Keratinocyte (primary cell): ENCODE results near the gene HLA-DRB1. TPM values are rescaled to one million over a fixed set of nuclear protein-coding genes. Genes with fewer than 3 reads are reported as not detected.
"Not testable (repeated sequence)": the region's sequence is repeated elsewhere in the genome, so short reads cannot be mapped to it uniquely, and the experiment has no call there.

Experiments
- DNase-seq: peaks from one replicate; pipeline ENCODE4 v3.0.0-alpha.2; 2011; ENCODE audit warnings: low read depth, missing footprints, low spot score
- FAIRE-seq: peaks from 2 replicates; lab custom pipeline; 2011; peaks lifted over from hg19 to GRCh38; lab: Jason Lieb, UNC
- H2AFZ ChIP-seq: 2 replicates; pipeline ENCODE4 v1.6.0; 2012; ENCODE audit warnings: low read length, control low read depth, inconsistent platforms; ENCODE audit not compliant: control insufficient read depth
- H3K27ac ChIP-seq: 2 replicates; pipeline ENCODE4 v1.5.1; 2011; ENCODE audit warnings: low read length; ENCODE audit not compliant: control insufficient read depth, insufficient read depth
- H3K27me3 ChIP-seq: 3 replicates; pipeline ENCODE4 v1.6.0; 2011; ENCODE audit warnings: low read length; ENCODE audit not compliant: control insufficient read depth, insufficient read depth; ENCODE audit errors: extremely low read depth
- H3K36me3 ChIP-seq, 2 experiments: 2 replicates in 1 of 2; 3 replicates in 1 of 2; pipeline ENCODE4 v1.5.1; 2011; ENCODE audit warnings: low read length in 2 of 2, mild to moderate bottlenecking in 1 of 2; ENCODE audit not compliant: control insufficient read depth in 2 of 2, insufficient read depth in 2 of 2; ENCODE audit errors: extremely low read depth in 1 of 2
- H3K4me1 ChIP-seq: 3 replicates; pipeline ENCODE4 v1.5.1; 2011; ENCODE audit warnings: low read length; ENCODE audit not compliant: control insufficient read depth, insufficient read depth; ENCODE audit errors: extremely low read depth
- H3K4me2 ChIP-seq: 3 replicates; pipeline ENCODE4 v1.6.0; 2011; ENCODE audit warnings: low read depth, low read length; ENCODE audit not compliant: control insufficient read depth, insufficient read depth; ENCODE audit errors: extremely low read depth
- H3K4me3 ChIP-seq, 3 experiments: fragments of 200-600 bp in 1 of 3; sonication (generic) in 1 of 3; 2 replicates in 2 of 3; 3 replicates in 1 of 3; pipeline ENCODE4 v1.5.1; 2011 to 2016; ENCODE audit warnings: low read length in 3 of 3, mild to moderate bottlenecking in 3 of 3, control low read depth in 2 of 3, inconsistent platforms in 1 of 3, low read depth in 1 of 3, mixed read lengths in 1 of 3, mixed run types in 1 of 3, moderate library complexity in 1 of 3; ENCODE audit not compliant: control insufficient read depth in 2 of 3, insufficient read depth in 2 of 3; ENCODE audit errors: extremely low read depth in 1 of 3
- H3K79me2 ChIP-seq: 2 replicates; pipeline ENCODE4 v1.6.0; 2012; ENCODE audit warnings: low read length; ENCODE audit not compliant: control insufficient read depth, insufficient read depth
- H3K9ac ChIP-seq: 3 replicates; pipeline ENCODE4 v1.6.0; 2011; ENCODE audit warnings: low read length; ENCODE audit not compliant: control insufficient read depth, insufficient read depth; ENCODE audit errors: extremely low read depth
- H3K9me1 ChIP-seq: 3 replicates; pipeline ENCODE4 v1.6.0; 2011; ENCODE audit warnings: low read length; ENCODE audit not compliant: control insufficient read depth, insufficient read depth; ENCODE audit errors: extremely low read depth
- H3K9me3 ChIP-seq: 2 replicates; pipeline ENCODE4 v1.5.1; 2012; ENCODE audit warnings: low read depth, low read length; ENCODE audit not compliant: control insufficient read depth
- H4K20me1 ChIP-seq: 3 replicates; pipeline ENCODE4 v1.6.0; 2011; ENCODE audit warnings: low read length; ENCODE audit not compliant: control insufficient read depth, insufficient read depth; ENCODE audit errors: extremely low read depth
- EZH2 ChIP-seq: IDR thresholded peaks from one replicate; pipeline ENCODE4 v1.6.1; 2012; ENCODE audit warnings: inconsistent platforms, mild to moderate bottlenecking, low read length, moderate library complexity
- dilution Hi-C: fragments of 300-500 bp; cut with MboI; formaldehyde crosslinking; loops from one replicate; pipeline ENCODE4 v1.7.0; 2020; ENCODE audit warnings: low sequenced_read_pairs; ENCODE audit not compliant: extremely low pct_ligation_motif_present
- polyA plus RNA-seq, 5 experiments: library from polyadenylated mRNA; depleted of rRNA in 3 of 5; stranded (reverse) in 3 of 5; stranded (forward) in 1 of 5; unstranded in 1 of 5; fragments of >200 nt; gene quantifications; 1 replicate in 1 of 5; 2 replicates in 3 of 5; 3 replicates in 1 of 5; pipeline versions ENCODE4 v1.2.1 to v1.2.3, GENCODE V29; 2011 to 2012; ENCODE audit warnings: missing spikeins in 2 of 5, low read depth in 1 of 5, low replicate concordance in 1 of 5
- TF ChIP-seq, protein P1 (sequence below), 3 experiments: IDR thresholded peaks in 1 of 3; conservative IDR thresholded peaks in 1 of 3; optimal IDR thresholded peaks in 1 of 3; 2 replicates in 2 of 3; 3 replicates in 1 of 3; pipeline versions ENCODE3 to v1.5.1; 2011; ENCODE audit warnings: low read length in 3 of 3, mild to moderate bottlenecking in 3 of 3, moderate library complexity in 2 of 3, control low read depth in 1 of 3, inconsistent platforms in 1 of 3; ENCODE audit not compliant: insufficient read depth in 2 of 3; ENCODE audit errors: extremely low read depth in 1 of 3

Gene HLA-DRB1
- polyA plus RNA-seq, 1 donor (not counting 4 experiments of a cell fraction or from before 2014, with no cell fraction given) = 0.12 TPM

- FAIRE-seq = no peak
- Histone ChIP-seq H3K9ac (no peak overlapping the region), H3K27ac (no peak overlapping the region), H3K4me3 (no peak overlapping the region), H3K36me3 (no peaks in the 10 kb centered on the region), H2AFZ (no peak overlapping the region), H3K4me1 (no peaks in the 10 kb centered on the region), H3K27me3 (peaks cover 4% of the 10 kb centered on the region), H3K79me2 (no peaks in the 10 kb centered on the region), H3K4me2 (no peak overlapping the region), H4K20me1 (no peaks in the 10 kb centered on the region), H3K9me1 (no peaks in the 10 kb centered on the region), H3K9me3 (no peaks in the 10 kb centered on the region)
- DNase-seq = no peak
- TF ChIP-seq, protein P1, sequence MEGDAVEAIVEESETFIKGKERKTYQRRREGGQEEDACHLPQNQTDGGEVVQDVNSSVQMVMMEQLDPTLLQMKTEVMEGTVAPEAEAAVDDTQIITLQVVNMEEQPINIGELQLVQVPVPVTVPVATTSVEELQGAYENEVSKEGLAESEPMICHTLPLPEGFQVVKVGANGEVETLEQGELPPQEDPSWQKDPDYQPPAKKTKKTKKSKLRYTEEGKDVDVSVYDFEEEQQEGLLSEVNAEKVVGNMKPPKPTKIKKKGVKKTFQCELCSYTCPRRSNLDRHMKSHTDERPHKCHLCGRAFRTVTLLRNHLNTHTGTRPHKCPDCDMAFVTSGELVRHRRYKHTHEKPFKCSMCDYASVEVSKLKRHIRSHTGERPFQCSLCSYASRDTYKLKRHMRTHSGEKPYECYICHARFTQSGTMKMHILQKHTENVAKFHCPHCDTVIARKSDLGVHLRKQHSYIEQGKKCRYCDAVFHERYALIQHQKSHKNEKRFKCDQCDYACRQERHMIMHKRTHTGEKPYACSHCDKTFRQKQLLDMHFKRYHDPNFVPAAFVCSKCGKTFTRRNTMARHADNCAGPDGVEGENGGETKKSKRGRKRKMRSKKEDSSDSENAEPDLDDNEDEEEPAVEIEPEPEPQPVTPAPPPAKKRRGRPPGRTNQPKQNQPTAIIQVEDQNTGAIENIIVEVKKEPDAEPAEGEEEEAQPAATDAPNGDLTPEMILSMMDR (optimal IDR thresholded peaks at IDR 0.05 in 1 of 3, IDR thresholded peaks at IDR 0.05 in 1 of 3, conservative IDR thresholded peaks at IDR 0.05 in 1 of 3; ENCODE audit: extremely low read depth in 1 of 3, insufficient read depth in 2 of 3, low read length in 3 of 3) = no peak
- TF ChIP-seq EZH2 = no peak
- dilution Hi-C loops = no loop called here
Observed at GRCh38 chr6:32635526-32636123, 46.0 kb upstream of the HLA-DRB1 start.

DNA sequence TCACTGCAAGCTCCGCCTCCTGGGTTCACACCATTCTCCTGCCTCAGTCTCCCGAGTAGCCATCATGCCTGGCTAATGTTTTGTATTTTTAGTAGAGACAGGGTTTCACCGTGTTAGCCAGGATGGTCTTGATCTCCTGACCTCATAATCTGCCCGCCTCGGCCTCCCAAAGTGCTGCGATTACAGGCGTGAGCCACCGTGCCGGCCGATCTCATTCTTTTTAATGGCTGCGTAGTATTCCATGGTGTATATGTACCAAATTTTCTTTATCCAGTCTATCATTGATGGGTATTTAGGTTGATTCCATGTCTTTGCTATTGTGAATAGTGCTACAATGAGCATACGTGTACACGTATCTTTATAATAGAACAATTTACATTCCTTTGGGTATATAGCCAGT, 40.1 kb upstream of the HLA-DRB1 start:
- H3K9ac ChIP-seq, H3K27me3 ChIP-seq, DNase-seq, H3K9me1 ChIP-seq, H3K4me3 ChIP-seq, H3K36me3 ChIP-seq, H3K4me1 ChIP-seq, H3K4me2 ChIP-seq, FAIRE-seq, H4K20me1 ChIP-seq, H3K9me3 ChIP-seq, H3K79me2 ChIP-seq, H2AFZ ChIP-seq, dilution Hi-C loops, H3K27ac ChIP-seq: not testable (repeated sequence)

- Histone ChIP-seq H2AFZ (no peak overlapping the region), H3K36me3 (no peaks in the 10 kb centered on the region), H3K4me1 (peaks cover 2% of the 10 kb centered on the region), H3K9me1 (no peaks in the 10 kb centered on the region), H3K4me2 (no peak overlapping the region), H3K27me3 (no peaks in the 10 kb centered on the region), H3K9me3 (no peaks in the 10 kb centered on the region), H3K27ac (no peak overlapping the region), H3K79me2 (no peaks in the 10 kb centered on the region), H3K4me3 (no peak overlapping the region), H3K9ac (no peak overlapping the region), H4K20me1 (no peaks in the 10 kb centered on the region)
- FAIRE-seq = no peak
- TF ChIP-seq EZH2 = no peak
- TF ChIP-seq, protein P1 (optimal IDR thresholded peaks at IDR 0.05 in 1 of 3, IDR thresholded peaks at IDR 0.05 in 1 of 3, conservative IDR thresholded peaks at IDR 0.05 in 1 of 3; ENCODE audit: extremely low read depth in 1 of 3, insufficient read depth in 2 of 3, low read length in 3 of 3) = no peak
- DNase-seq = no peak
- dilution Hi-C loops = no loop called here
Observed at GRCh38 chr6:32627831-32628230, 38.2 kb upstream of the HLA-DRB1 start.
